HG03135 (cell line): ENCODE results near the gene LRIG1.

Source experiments
- ATAC-seq: cut with Tn5 transposase; IDR thresholded peaks from one replicate; pipeline ENCODE4 v1.9.1; 2021; ENCODE audit warnings: mild to moderate bottlenecking, moderate library complexity; ENCODE audit not compliant: unreplicated experiment

LRIG1 gene

GRCh38 chr3:66451766-66452165 is 49.1 kb downstream of the LRIG1 start:
- ATAC-seq, result no peak

DNA sequence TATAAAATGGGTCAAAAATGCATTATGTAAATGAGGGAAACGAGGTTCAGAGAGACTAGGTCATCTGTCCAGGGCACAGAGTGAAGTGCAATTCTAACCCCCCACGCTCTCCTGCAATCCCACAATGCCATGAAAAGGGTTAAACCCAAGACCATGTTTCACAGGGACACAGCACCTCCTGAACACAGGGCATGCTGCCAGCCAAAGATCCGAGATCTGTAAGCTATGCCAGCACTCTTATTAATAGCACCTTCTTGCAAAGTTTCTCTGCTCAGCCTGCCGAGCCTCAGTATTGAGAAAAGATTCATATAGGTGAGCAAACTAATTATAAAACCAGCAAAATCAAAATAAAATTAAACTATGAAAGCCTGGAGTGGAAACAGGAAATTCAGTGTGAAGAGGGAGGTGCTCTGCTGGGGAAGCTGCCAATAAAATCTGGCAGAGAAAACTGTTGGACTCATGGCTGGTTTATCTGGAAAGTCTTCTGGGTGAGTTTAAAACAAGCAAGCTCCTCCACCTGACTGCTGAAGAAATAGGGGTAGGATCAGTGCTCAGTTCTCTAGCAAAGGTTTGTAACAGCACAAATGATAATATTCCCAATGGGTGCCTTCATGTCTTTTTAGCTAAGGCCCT is 50.3 kb downstream of the LRIG1 start:
- no peak for ATAC-seq

- ATAC-seq, result no peak
Observed at GRCh38 chr3:66449411-66449974, 51.3 kb downstream of the LRIG1 start.

DNA sequence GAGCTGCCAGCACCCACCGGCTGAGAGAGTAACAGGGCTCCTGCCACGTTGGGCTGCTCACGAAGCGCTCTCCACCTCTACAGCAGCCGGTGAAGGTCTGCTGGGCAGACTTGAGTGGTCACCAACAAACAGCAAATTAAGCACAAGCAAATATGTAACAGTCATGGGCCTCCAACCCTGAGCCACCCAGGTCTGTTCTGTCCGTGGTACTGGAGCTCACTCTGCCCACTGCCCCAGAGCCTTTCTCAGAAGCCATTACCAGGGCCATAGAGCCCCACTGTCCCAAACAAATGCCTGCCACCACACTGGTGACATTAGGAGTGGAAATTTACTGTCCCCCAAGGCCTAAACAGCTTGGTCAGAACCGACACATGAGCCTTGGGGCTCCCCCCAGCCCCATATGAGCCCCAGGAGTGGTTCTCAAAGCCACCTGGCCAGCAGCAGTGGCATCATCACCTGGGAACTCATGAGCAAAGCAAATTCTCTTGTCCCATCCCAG is 56.6 kb downstream of the LRIG1 start:
- no peak for ATAC-seq

GRCh38 chr3:66443118-66443803 is 57.6 kb downstream of the LRIG1 start:
- no peak for ATAC-seq

- no peak for ATAC-seq
Observed at GRCh38 chr3:66442254-66443117, 58.3 kb downstream of the LRIG1 start.

- ATAC-seq, result no peak
Observed at GRCh38 chr3:66441692-66442091, 59.1 kb downstream of the LRIG1 start.

DNA sequence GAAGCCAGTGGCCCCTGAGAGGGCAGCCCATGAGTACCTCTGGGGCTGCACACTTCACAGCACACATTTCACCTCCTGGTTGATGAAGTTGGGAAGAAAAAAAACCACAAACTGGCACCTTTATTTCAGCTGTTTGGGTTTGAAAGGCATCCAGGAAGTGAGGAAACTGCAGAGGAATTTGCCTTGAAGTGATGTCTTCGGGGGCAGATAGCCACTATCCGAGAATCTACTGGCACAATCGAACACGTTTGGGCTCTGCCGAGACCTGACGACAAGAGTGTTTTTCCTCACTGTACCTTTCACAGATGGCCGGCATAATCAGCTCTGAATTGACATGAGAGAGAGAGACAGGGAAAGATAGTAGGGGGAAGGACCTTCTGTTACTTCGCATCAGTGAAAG is 59.7 kb downstream of the LRIG1 start:
- ATAC-seq, result no peak

DNA sequence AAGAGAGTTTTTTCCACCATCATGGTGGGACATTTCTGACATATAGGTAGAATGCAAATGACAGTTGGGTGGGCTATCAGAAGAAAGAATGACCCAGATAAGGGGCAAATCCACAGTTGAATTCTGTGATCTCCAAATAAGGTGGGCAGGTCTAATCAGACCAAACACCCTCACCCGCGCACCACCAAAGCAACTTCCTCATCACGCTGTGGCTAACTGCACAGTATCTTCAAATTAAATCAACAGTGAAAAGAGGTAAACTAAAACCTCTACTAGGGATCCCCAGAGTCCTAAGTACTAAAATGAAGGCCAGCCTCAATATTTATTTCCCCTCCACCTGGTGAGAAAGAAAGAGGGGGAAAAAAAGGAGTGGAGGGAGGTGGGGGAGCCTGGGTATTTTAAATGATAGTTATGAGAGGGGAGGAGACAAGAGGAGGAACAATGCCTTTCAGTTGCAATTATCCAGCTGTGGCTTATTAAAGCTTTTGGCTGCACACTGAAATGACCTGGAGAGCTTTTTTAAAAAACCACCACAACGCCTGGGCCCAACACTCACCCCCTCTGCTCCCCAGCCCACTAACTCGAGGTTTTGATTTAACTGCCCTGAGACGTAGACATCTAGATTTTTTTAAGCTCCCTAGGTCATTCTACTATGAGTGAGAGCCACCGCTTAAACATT is 61.0 kb downstream of the LRIG1 start:
- ATAC-seq, result no peak

DNA sequence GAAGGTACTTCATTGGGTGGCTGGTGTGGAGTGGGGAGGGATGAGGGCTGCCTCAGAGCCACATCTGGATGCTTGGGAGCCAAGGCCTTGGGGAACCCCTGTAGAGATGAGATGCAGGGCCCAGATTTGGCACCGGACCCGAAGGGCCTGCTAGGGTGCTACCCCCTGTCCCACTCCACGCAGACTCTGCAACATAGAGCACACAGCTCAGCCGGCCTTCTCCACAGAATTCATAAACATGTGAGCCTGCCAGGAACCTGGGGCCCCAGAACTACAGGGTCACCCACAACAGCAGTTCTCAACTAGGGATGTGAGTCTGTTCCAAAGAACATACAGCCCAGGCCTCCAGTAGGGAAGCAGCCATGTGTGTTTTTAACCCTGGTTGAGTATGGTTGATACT is 62.8 kb downstream of the LRIG1 start:
- no peak for ATAC-seq

DNA sequence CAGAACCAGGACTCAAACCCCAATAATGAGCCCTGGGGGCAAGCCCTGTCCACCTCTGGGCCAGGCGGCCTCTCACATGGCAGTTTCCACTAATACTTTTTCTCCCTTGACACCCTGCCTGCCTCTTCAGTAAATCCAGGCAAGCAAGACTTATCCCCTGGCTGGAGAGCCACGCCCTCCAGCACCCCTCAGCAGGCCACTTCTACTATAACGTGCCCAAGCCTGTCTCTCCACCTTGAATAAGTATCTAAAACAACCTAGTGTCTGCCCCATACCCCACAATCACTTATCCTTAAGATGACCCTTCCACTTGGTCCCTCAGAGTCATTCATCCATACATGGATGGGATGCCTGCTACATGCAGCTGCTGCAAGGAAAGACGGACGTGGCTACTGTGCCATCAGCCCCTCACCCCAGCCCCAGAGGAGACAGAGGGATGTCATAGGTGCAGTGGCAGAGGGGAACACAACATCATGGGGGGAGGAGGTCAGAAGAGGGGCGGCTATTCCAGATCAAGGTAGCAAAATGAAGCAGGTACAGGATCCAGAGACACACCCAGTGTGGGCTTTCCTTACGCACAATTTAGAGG is 63.4 kb downstream of the LRIG1 start:
- no peak for ATAC-seq

GRCh38 chr3:66435989-66436388 is 64.8 kb downstream of the LRIG1 start:
- ATAC-seq, result no peak

DNA sequence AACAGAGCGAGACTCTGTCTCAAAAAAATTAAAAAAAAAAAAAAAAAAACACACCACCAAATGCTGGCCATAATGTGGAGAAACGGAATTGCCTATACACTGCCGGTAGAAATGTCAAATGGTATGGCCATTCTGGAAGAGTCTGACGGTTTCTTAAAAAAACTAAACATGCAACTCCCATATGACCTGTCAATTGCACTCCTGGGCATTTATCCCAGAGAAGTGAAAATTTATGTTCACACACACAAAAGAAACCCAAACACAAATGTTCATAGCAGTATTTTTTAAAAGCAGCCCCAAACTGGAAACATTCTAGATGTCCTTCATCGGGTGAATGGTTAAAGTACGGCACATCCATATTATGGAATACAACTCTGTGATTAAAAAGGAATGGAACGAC is 66.1 kb downstream of the LRIG1 start:
- ATAC-seq, result no peak

GRCh38 chr3:66433522-66433782 is 67.4 kb downstream of the LRIG1 start:
- ATAC-seq, result no peak

GRCh38 chr3:66432767-66433521 is 67.9 kb downstream of the LRIG1 start:
- no peak for ATAC-seq

DNA sequence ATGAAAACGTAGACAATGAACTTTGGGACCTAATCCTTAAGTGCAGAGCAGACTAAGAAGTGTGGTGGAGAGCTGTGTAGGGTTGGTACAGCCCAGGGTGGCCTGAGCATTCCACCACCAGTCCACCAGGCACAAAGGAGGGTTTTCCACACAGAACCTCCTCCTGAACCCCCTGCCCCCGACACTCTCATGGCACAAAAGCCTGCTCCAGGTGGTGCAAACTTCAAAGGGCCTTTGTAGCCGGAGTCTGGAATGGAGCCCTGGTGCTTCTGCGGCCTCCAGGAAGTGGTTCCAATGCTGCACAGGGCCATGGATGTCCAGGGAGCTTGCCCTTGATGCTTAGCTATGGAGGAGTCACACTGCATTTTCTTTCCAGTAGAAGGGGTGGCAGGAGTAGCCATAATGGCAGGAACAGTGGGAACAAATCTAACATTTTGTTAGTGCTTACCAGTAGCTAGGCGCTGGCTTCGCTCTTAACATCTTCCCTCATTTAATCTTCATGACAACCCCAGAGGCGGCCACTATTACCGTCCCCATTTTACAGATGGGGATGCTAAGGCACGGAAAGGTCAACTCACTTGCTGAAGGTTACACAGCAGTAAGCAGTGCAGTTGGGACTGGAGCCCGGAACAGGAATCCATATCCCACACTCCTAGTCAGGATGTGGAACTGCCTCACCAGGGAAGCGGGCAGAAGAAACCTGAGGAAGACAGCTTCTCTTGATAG is 68.6 kb downstream of the LRIG1 start:
- no peak for ATAC-seq

GRCh38 chr3:66431494-66431893 is 69.3 kb downstream of the LRIG1 start:
- no peak for ATAC-seq

DNA sequence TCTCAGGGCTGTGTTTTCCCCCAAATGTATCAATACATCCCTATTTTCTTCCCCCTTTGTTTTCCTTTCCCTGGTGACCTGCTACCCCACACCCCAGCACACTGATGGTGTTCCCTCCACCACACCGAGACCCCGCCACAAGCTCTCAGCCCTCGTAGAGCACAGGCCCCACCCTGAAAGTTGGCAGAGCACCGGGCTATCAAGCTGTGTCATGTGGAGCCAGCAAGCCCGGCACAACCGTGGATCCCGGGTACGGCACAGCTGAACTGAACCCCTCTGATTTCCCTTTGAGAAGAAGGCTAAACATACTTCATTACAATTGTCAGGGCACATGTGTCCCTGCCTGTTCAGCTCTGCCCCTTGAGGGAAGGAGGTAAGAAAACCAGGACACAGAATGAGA is 69.9 kb downstream of the LRIG1 start:
- ATAC-seq, result no peak

- ATAC-seq, result no peak
Observed at GRCh38 chr3:66428733-66429132, 72.1 kb downstream of the LRIG1 start.
